Cerebellar nuclear complex (tissue), 1 donor: Measurements from ENCODE around the gene POLR2M.

Experiments used
- DNase-seq, 2 experiments: peaks; one replicate each; lab custom pipeline; 2025; lab: John Stamatoyannopoulos, UW

The POLR2M gene

DNA sequence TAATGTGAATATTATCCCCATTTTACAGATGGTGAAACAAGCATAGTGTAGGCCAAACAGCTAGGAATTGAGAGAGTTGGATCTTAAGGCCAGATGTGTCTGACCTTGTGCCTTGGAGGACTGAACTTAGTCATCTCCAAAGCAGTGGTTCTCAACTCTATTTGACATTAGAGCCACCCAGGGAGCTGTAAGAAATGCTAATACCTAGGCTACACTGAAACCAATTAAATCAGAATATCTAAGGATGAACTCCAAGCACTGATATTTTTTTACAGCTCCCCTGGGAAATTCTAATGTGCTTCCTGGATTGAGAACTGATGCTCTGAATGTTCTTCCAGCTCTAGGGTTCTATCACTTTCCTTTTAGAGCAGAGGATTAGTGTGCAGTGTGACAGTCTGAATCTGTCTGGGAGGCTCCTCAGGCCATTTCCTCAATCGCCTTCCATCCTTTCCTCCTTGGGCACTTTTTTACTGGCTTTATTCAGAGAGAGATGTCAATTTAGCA lies 32.3 kb downstream of the POLR2M start:
- DNase-seq: no peak

DNA sequence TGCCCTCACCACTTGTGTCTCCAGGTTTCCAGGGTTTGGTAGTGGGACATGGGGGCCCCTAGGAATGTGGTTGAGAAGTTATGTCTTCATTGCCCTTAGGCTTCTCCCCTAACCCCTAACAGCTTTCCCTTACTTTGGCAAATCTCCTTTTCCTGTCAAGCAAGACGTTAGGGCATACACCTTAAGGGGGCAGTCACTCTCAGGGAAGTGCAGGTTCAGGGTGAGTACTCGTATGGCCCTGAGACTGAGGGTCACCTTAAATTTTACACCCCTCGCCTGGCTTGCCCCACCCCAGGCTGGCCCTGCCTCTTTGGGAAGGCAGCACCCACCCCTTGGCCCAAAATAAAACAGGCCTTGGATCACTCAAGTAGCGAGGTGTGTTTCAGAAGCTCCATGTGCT lies 33.5 kb downstream of the POLR2M start:
- DNase-seq: no peak

DNA sequence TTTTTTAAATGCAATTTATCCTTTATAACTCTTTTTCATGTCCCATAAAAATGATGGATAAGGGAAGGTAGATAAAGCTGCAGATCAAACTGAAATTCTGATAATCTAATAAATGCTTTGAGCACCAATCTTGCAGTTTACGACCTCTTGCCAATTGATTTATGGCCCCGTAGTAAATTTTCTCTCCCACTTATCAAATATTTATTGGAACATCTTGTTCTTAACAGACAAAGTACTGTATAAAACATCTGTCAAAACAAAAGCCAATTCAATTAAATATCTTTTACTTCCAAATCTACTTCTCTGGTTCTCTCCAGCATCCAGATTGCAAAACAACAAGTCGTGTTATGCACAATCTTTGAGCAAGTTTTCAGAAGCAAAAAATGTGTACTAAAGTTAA lies 34.6 kb downstream of the POLR2M start:
- no peak for DNase-seq

DNA sequence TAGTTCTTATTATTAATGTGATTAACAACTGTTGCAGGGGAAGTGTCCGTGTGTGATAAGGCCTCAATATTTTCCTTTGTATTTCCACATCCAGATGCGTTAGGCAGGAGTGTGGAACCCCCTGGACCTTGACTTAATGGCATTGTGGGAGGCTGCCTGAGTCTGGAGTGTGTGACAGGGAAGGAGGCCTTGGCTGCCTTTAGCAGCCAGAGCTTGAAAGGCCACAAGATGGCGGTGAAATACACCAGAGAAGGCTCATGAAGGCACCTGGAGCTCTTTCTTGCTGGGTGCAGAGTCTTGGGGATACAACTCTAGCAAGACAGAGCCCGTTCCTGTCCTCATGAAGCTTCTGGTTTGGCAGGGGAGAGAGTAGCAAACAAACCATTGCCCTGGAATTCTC lies 36.9 kb downstream of the POLR2M start:
- no peak for DNase-seq

DNA sequence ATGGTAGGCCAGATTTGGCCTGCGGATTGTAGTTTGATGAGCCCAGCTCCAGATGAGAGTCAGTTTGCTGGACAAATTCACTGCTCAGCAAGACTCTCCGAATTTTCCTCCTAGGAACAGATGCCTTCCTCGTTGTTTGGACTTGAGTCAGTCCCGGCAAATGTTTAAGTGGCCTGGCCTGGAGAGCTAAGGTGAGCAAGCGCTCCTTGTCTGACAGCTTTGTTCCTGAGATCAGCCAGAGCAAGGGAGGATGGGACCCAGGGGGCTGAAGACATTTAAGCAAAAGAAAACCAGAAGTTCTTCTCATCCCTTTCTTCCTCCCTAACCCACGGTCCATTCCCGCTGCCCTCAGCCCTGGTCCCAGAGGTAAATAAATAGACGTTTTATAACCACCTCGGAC lies 40.3 kb downstream of the POLR2M start:
- no peak for DNase-seq

DNA sequence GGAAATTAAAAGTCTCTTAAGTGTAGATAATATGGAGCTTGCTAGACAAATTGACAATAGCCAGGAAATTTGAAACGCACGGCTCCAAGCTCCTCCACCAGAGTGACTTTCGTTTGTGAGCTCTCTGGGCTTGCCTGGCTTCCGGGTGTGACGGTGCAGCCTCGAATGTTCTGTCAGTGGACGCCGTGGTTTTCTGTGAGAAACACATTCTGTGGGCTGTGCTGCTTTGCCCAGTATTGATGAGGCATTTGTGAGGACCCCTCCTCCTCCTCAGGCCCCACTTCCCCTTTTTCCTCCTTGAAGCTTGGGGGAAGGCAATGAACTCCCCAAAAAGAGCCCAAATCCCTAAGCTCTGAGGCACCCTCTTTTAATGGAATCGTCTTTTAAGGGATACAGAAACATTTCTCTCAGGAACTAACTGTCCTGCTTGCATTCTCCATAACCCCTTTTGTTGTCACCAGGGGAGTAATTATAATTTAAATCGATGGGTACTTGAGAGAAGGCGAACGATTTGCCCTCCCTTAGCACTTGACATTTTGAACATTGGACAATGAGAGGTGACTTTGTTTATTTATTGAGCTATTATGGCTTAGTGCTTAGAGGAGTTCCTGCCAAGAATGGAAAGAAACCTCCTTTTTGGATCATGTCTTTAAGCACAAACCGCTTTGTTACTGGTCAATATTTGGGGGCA lies 40.8 kb downstream of the POLR2M start:
- DNase-seq: no peak

DNA sequence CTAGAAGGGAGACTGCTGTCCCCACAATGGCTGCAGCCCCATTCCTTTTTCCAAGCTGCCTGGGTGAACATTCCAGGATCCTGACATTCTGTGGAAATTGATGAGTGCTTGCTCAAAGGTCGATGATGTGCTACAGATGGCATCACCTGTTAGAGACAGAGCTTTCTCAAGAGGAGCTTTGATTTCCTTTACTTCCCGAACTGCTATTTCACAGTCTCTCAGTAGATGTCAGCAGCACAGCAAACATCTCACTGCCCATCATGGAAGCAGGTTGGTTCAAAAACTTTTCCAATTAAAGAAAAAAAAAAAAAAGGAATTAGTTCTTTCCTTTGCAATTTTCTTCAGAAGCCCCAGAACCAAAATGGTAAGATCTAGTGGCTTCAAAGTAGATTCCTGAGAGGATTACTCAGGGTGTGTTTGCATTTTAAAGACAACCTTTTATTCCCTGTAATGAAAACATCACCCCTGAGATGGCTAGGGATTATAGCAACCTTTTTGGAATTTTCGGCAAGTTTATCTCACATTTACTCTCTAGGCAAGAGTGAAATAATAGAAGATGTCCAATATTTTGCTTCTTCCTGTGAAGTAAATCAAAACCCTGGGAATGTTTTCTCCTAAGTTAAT lies 44.8 kb downstream of the POLR2M start:
- no peak for DNase-seq

DNA sequence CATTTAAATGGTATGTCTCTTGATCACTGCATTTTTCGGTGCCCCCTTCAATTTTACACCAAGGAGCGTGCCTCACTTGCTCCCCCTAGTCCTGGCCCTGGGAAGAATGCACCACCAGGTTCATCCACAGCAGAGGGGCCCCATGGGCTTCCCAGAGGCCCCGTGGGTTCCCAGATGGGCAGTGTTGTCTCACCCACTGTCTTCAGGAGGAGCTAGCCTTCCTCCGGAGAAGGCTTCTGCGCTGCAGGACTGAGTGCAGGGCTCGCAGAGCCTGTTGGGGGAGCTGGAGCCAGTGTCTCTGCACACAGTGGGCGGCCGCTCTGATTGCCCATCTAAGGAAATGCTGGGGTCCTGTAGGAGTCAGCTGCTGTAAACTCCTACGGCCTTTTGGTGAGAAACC lies 45.9 kb downstream of the POLR2M start:
- no peak for DNase-seq

DNA sequence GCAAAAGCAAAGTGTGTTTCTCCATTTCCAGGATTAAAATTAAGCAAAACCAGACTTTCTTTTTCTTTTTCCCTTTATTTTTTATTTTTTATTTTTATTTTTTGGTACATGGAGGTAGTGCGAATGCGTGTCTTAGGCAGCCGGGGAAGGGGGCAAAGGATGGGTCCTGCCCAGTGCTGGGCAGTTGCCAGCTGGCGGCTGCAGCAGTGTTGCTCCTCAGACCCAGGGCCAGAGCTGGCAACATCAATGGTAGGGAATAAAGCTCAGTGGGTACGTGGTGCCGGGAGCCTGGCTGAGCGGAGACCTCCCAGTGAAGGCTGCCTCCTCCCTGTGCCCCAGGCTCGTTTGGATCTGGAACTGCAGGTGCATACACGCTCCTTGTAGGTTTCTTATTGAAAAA lies 46.3 kb downstream of the POLR2M start:
- DNase-seq: no peak

DNA sequence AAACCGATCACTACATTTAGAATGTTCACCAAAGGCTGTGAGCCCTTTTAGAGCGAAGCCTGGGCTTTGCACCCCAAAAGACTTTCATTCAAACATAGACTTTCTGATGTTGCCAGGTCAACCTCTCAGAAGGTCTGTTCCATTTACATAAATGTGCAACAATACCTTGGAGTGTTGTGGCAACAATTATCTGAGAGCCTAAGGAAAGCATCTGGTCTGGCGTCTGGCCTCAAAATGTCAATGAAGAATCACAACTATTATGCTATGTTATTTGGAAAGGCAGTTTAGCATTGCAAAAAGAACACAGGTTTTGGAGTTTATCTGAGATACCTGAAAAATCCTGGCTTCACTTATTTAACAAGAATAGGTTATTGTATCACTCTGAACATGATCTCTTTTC lies 50.0 kb downstream of the POLR2M start:
- DNase-seq: no peak

DNA sequence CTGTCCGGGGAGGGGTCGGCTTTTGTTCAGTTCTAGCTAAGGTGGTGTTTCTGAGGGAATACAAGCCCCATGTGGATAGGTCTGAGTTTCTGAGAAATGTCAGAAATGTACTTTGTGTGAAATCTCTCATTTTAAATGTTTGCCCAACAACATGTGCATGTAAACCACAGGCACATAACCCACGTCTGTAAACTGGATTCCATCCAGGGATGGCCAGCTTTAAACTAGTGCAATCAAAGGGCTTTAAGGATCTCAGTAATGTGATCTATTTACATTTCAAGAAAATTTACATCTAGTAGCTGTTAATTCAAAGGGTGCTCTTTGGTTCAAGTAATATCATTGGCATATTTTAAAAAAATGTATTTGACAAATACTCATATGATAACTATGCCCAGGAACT lies 52.0 kb downstream of the POLR2M start:
- DNase-seq: no peak

DNA sequence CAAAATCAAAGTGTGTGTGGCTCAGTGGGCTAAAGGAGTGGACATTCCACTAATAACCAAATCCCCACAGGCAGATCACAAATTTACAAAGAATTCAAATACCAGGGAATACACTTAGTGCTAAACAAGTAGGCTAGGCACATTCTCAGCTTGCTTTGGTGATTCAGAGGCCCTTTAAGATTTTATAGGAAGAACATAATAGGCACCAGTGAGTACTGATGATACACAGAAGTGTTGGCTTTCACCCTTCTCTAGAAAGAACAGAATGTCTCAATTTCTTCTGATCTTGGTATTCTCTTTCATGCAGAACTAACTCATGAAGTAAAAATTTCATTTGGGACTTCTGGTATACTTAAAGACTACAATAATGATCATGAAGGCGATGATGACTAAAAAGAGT lies 55.0 kb downstream of the POLR2M start:
- no peak for DNase-seq

DNA sequence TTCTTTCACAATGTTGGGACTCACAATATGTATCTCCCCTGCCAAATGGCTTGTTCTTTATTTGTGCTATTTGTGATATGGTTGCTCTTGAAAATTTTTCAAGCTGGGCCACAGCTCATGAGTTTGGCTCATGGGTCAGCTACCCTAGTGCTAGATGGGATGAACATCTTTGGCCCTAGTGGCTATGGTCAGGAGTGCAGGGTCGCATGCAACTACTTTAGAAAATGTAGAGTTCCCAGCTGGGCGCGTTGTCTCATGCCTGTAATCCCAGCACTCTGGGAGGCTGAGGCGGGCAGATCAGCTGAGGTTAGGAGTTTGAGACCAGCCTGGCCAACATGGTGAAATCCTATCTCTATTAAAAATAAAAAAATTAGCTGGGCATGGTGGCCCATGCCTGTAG lies 55.8 kb downstream of the POLR2M start:
- DNase-seq: no peak

DNA sequence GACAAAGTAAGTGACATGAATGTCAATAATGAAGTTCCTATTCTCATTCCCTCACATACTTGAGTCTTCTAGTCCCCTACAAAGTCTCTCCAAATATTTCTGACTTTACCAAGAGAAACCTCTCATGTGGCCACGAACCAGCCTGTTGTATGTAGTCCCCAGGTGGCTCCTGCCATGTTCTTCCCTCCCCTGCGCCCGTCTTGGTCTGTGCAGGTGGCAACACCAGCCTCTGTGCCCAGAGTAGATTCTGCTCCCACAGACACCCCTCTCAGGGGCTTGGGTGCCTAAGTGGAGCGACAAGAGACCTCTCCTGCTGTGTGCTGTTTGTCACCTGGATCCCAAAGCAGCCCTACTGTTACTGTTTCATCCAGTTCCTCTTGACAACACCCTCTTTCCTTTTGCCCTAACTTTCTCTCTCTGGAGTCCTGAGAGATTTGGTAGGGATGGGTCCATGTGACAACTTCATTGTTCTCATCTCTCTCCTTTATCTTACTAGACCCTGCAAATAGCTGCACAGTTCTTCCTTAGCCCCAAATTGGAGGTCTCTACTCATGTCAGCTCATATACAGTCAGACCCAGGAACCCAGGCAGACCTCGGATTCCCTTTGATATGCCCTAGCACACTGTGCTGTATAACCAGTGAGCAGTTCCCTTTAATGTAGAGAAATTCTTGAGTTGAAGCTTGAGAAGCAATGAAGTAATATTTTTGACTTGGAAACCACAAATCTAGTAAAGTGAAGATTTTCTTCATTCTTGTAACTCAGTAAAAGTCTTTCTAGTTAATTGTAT lies 56.9 kb downstream of the POLR2M start:
- no peak for DNase-seq
